Karpas-422 (cell line): ENCODE measurements around the gene ORMDL3. TPM values are rescaled to one million over a fixed set of nuclear protein-coding genes. Genes with fewer than 3 reads are reported as not detected.

Experiments used
- DNase-seq: peaks from one replicate; pipeline ENCODE4 v3.0.0-alpha.2; 2015
- H2AFZ ChIP-seq: fragments of 200-600 bp; sonication (generic); 2 replicates; pipeline ENCODE4 v1.6.1; 2014; ENCODE audit warnings: antibody characterized with exemption, low read length, mixed read lengths
- H3K27ac ChIP-seq: fragments of 200-600 bp; sonication (generic); 2 replicates; pipeline ENCODE4 v1.5.1; 2014; ENCODE audit warnings: mild to moderate bottlenecking, low read length, moderate library complexity
- H3K27me3 ChIP-seq: fragments of 200-600 bp; sonication (generic); 2 replicates; pipeline ENCODE4 v1.6.1; 2014; ENCODE audit warnings: low read length, mixed read lengths
- H3K36me3 ChIP-seq: fragments of 200-600 bp; sonication (generic); 2 replicates; pipeline ENCODE4 v1.6.1; 2014; ENCODE audit warnings: low read length, mixed read lengths; ENCODE audit not compliant: insufficient read depth
- H3K4me1 ChIP-seq: fragments of 200-600 bp; sonication (generic); 2 replicates; pipeline ENCODE4 v1.6.1; 2014; ENCODE audit warnings: mild to moderate bottlenecking, low read length, mixed read lengths
- H3K4me2 ChIP-seq: fragments of 200-600 bp; sonication (generic); 2 replicates; pipeline ENCODE4 v1.6.1; 2014; ENCODE audit warnings: low read length, low read depth, mild to moderate bottlenecking; ENCODE audit not compliant: poor library complexity, severe bottlenecking
- H3K4me3 ChIP-seq: fragments of 200-600 bp; sonication (generic); 2 replicates; pipeline ENCODE4 v1.5.1; 2014; ENCODE audit warnings: mild to moderate bottlenecking, antibody characterized with exemption, low read length, mixed read lengths
- H3K79me2 ChIP-seq: fragments of 200-600 bp; sonication (generic); 2 replicates; pipeline ENCODE4 v1.6.1; 2014; ENCODE audit warnings: mild to moderate bottlenecking, low read length, mixed read lengths
- H3K9ac ChIP-seq: fragments of 200-600 bp; sonication (generic); 2 replicates; pipeline ENCODE4 v1.6.0; 2014; ENCODE audit warnings: low read length
- H3K9me2 ChIP-seq: fragments of 200-600 bp; sonication (generic), shearing (Covaris generic); replicated peaks from 2 replicates; pipeline ENCODE4 v1.6.0; 2014; ENCODE audit warnings: mild to moderate bottlenecking, low read length, moderate library complexity; ENCODE audit not compliant: insufficient read depth
- H3K9me3 ChIP-seq: fragments of 300-700, 200-600 bp; sonication (generic); 2 replicates; pipeline ENCODE4 v1.6.1; 2014; ENCODE audit warnings: low read length, mixed read lengths
- H4K20me1 ChIP-seq: fragments of 200-600 bp; sonication (generic); 2 replicates; pipeline ENCODE4 v1.6.1; 2014; ENCODE audit warnings: mild to moderate bottlenecking, antibody characterized with exemption, low read length, low read depth; ENCODE audit not compliant: insufficient read depth
- total RNA-seq: library from RNA; depleted of rRNA; stranded (reverse); fragments of >200 nt; shearing (Covaris generic); gene quantifications from 2 replicates; pipeline ENCODE4 v1.2.3, GENCODE V29; 2014; ENCODE audit warnings: low replicate concordance

The ORMDL3 gene
- total RNA-seq, 1 experiment from 2014 or later: 41.4 TPM

GRCh38 chr17:39923836-39924690, 3.3 kb downstream of the ORMDL3 start:
- Histone ChIP-seq H3K9ac (no peak overlapping the region), H3K9me2 (no peaks in the 10 kb centered on the region), H3K4me1 (peaks cover 27% of the 10 kb centered on the region), H4K20me1 (peaks cover 6% of the 10 kb centered on the region; the same call in 1 of the 2 replicates), H3K79me2 (peaks cover 39% of the 10 kb centered on the region), H3K27ac (no peak overlapping the region), H3K36me3 (peaks cover 4% of the 10 kb centered on the region; the same call in 1 of the 2 replicates), H3K4me2 (no peak overlapping the region), H3K9me3 (no peaks in the 10 kb centered on the region), H3K27me3 (no peaks in the 10 kb centered on the region), H2AFZ (no peak overlapping the region), H3K4me3 (no peak overlapping the region)
- no peak for DNase-seq

GRCh38 chr17:39923230-39923629, 4.2 kb downstream of the ORMDL3 start:
- no peak for DNase-seq
- H3K9me3 ChIP-seq: no peaks in the 10 kb centered on the region
- H3K79me2 ChIP-seq: peaks cover 39% of the 10 kb centered on the region
- H3K27ac ChIP-seq: no peak overlapping the region
- H3K9me2 ChIP-seq: no peaks in the 10 kb centered on the region
- no peak overlapping the region for H3K9ac ChIP-seq
- no peak overlapping the region for H2AFZ ChIP-seq
- peaks cover 19% of the 10 kb centered on the region for H3K4me1 ChIP-seq
- H4K20me1 ChIP-seq: peaks cover 6% of the 10 kb centered on the region; the same call in 1 of the 2 replicates
- H3K36me3 ChIP-seq: peaks cover 4% of the 10 kb centered on the region; the same call in 1 of the 2 replicates
- H3K4me2 ChIP-seq: no peak overlapping the region
- H3K4me3 ChIP-seq: no peak overlapping the region
- no peaks in the 10 kb centered on the region for H3K27me3 ChIP-seq

GRCh38 chr17:39922006-39922405, 5.4 kb downstream of the ORMDL3 start:
- no peak overlapping the region for H3K9ac ChIP-seq
- DNase-seq: no peak
- H3K9me2 ChIP-seq: no peaks in the 10 kb centered on the region
- H3K27me3 ChIP-seq: no peaks in the 10 kb centered on the region
- no peak overlapping the region for H3K4me3 ChIP-seq
- peaks cover 30% of the 10 kb centered on the region for H3K79me2 ChIP-seq
- peaks cover 6% of the 10 kb centered on the region; the same call in 1 of the 2 replicates for H4K20me1 ChIP-seq
- H2AFZ ChIP-seq: no peak overlapping the region
- H3K4me2 ChIP-seq: no peak overlapping the region
- H3K36me3 ChIP-seq: peaks cover 4% of the 10 kb centered on the region; the same call in 1 of the 2 replicates
- H3K9me3 ChIP-seq: no peaks in the 10 kb centered on the region
- no peak overlapping the region for H3K27ac ChIP-seq
- H3K4me1 ChIP-seq: peaks cover 15% of the 10 kb centered on the region

GRCh38 chr17:39921323-39921722, 6.1 kb downstream of the ORMDL3 start:
- no peak for DNase-seq

GRCh38 chr17:39920218-39921210, 6.9 kb downstream of the ORMDL3 start:
- no peak overlapping the region for H3K4me2 ChIP-seq
- no peak overlapping the region for H3K4me3 ChIP-seq
- no peak overlapping the region for H3K27ac ChIP-seq
- H2AFZ ChIP-seq: no peak overlapping the region
- H3K9ac ChIP-seq: no peak overlapping the region
- H3K4me1 ChIP-seq: peaks cover 3% of the 10 kb centered on the region
- H4K20me1 ChIP-seq: peaks cover 3% of the 10 kb centered on the region; the same call in 1 of the 2 replicates
- peaks cover 16% of the 10 kb centered on the region for H3K79me2 ChIP-seq
- no peaks in the 10 kb centered on the region for H3K9me2 ChIP-seq
- H3K9me3 ChIP-seq: no peaks in the 10 kb centered on the region
- DNase-seq: no peak
- no peaks in the 10 kb centered on the region for H3K27me3 ChIP-seq
- H3K36me3 ChIP-seq: peaks cover 8% of the 10 kb centered on the region; the same call in 1 of the 2 replicates

More at GRCh38 chr17:39921323-39921722, 6.1 kb downstream of the ORMDL3 start:
- no peak overlapping the region for H3K27ac ChIP-seq
- no peak overlapping the region for H3K4me2 ChIP-seq
- H3K4me1 ChIP-seq: peaks cover 11% of the 10 kb centered on the region
- no peak overlapping the region for H2AFZ ChIP-seq
- H4K20me1 ChIP-seq: peaks cover 6% of the 10 kb centered on the region; the same call in 1 of the 2 replicates
- H3K9me2 ChIP-seq: no peaks in the 10 kb centered on the region
- H3K9ac ChIP-seq: no peak overlapping the region
- H3K4me3 ChIP-seq: no peak overlapping the region
- H3K36me3 ChIP-seq: peaks cover 8% of the 10 kb centered on the region; the same call in 1 of the 2 replicates
- no peaks in the 10 kb centered on the region for H3K27me3 ChIP-seq
- H3K9me3 ChIP-seq: no peaks in the 10 kb centered on the region
- peaks cover 24% of the 10 kb centered on the region for H3K79me2 ChIP-seq

GRCh38 chr17:39919087-39919683, 8.2 kb downstream of the ORMDL3 start:
- Histone ChIP-seq H4K20me1 (no peaks in the 10 kb centered on the region), H3K27ac (no peak overlapping the region), H3K4me1 (no peaks in the 10 kb centered on the region), H3K4me3 (no peak overlapping the region), H3K9me3 (no peaks in the 10 kb centered on the region), H3K79me2 (peaks cover 2% of the 10 kb centered on the region), H3K9me2 (no peaks in the 10 kb centered on the region), H3K27me3 (no peaks in the 10 kb centered on the region), H3K36me3 (peaks cover 8% of the 10 kb centered on the region; the same call in 1 of the 2 replicates), H3K9ac (no peak overlapping the region), H3K4me2 (no peak overlapping the region), H2AFZ (no peak overlapping the region)
- DNase-seq: no peak

- Histone ChIP-seq H3K4me2 (no peak overlapping the region), H2AFZ (no peak overlapping the region), H3K36me3 (peaks cover 4% of the 10 kb centered on the region; the same call in 1 of the 2 replicates)
These were observed 10.5 kb downstream of the ORMDL3 start for GRCh38 chr17:39916918-39917317.

More at GRCh38 chr17:39916918-39917317, 10.5 kb downstream of the ORMDL3 start:
- no peaks in the 10 kb centered on the region for H3K9me2 ChIP-seq
- H3K9me3 ChIP-seq: no peaks in the 10 kb centered on the region
- H3K27me3 ChIP-seq: no peaks in the 10 kb centered on the region
- H3K9ac ChIP-seq: no peak overlapping the region
- H3K4me3 ChIP-seq: no peak overlapping the region
- no peak overlapping the region for H3K27ac ChIP-seq
- H3K79me2 ChIP-seq: no peaks in the 10 kb centered on the region
- H4K20me1 ChIP-seq: no peaks in the 10 kb centered on the region
- H3K4me1 ChIP-seq: no peaks in the 10 kb centered on the region
- no peak for DNase-seq
